A549 (cell line): ENCODE results near the gene SLC45A1.

Source experiments
- CTCF ChIP-seq: fragments of >200 bp; sonication (Bioruptor Twin); formaldehyde crosslinking; IDR thresholded peaks from 3 replicates; pipeline ENCODE4 v1.5.1; 2016
- JUNB ChIP-seq: fragments of >200 bp; sonication (Bioruptor Twin); formaldehyde crosslinking; IDR thresholded peaks from 2 replicates; pipeline ENCODE4 v1.6.1; 2016
- POLR2A ChIP-seq: IDR thresholded peaks from 2 replicates; pipeline ENCODE4 v1.6.1; 2012; ENCODE audit warnings: mild to moderate bottlenecking, low read length

DNA sequence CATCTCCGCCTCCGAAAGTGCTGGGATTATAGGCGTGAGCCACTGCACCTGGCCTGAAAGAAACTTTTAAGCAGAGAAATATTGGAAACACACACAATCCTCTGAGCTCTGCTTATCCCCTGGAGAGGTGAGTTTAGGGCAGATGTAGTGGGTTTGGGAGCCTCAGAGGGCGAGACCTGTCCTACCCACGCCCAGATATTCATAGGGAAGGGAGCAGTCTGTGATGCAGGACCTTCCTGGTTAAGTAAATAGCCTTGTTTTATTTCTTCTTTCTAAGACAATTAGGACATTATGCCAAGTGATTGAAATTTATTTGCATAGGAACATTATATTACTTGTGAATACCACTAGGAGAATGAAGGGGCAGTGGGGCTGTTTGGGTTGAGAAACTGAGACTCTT, 18.0 kb upstream of the SLC45A1 start:
- TF ChIP-seq POLR2A (no peak), CTCF (no peak), JUNB (no peak)
